Measurements from ENCODE around the gene GATB.

GATB gene

DNA sequence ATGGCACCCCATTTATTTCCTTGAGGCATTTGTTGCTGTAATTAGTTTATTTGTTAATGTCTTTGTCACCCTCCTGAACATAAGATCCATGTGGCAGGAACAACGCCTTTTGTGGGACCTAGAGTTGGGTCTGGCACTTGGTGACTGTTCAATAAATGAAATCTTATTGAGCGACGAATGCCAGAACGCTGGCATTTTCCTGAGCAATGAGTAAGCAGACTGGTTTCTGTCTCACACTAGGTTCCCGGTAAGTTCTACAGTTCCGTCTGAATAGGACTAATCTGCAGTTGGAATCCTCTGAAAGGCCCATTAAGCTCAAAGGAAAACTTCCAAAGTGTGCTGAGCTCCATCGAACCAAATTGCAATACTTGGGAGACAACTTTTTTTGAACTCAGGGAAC is 49.2 kb downstream of the GATB start:
- Mint-ChIP-seq H3K27me3 (no peaks in the 10 kb centered on the region), H3K36me3 (ENCODE audit: low read depth) (peaks cover 57% of the 10 kb centered on the region), H3K9me3 (no peaks in the 10 kb centered on the region), H3K4me1 (ENCODE audit: low read depth) (no peaks in the 10 kb centered on the region), H3K27ac (no peak overlapping the region), H3K4me3 (no peak overlapping the region)
- no peak for DNase-seq

DNA sequence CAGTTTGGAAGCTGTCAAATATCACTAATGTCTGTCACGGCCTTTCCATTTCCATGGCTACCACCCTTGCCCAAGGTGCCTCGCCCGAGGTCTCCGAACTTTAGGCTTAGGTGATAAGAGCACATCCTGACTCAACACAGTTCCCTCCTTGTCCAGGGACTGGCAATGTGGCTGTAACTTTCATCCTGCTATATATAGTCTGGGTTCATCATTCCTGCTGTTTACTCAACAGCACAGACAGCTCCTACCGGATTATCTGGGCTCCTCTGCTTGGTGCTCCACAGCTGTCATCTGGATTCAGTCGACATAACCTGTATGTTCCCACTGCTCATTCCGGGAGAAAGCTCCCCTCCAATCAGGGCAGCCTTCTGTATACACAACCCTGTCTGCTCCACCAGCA is 51.2 kb downstream of the GATB start:
- no peak for DNase-seq
- no peak overlapping the region for H3K27ac Mint-ChIP-seq
- peaks cover 55% of the 10 kb centered on the region for H3K36me3 Mint-ChIP-seq (ENCODE audit: low read depth)
- H3K4me3 Mint-ChIP-seq: no peak overlapping the region
- no peaks in the 10 kb centered on the region for H3K27me3 Mint-ChIP-seq
- H3K9me3 Mint-ChIP-seq: no peaks in the 10 kb centered on the region
- no peaks in the 10 kb centered on the region for H3K4me1 Mint-ChIP-seq (ENCODE audit: low read depth)

DNA sequence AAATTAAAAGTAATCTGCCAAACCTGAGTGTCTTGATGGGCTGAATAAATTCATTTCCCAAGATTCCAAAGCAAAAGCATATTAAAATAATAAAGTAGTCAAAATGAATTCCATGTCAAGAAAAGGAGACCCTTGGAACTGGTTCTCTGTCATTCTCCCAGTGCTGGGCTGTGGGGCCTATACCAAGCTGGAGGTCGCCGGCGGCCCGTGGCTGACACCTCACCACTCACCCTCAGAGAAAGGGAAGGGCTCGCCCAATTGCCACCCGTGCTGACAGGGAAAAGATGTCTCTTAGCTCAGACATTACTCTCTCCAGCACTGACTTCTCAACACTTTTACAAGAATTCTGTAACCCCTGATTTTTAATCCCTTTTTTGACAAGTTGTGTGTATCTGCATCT is 51.7 kb downstream of the GATB start:
- no peaks in the 10 kb centered on the region for H3K27me3 Mint-ChIP-seq
- no peak for DNase-seq
- H3K4me3 Mint-ChIP-seq: no peak overlapping the region
- H3K9me3 Mint-ChIP-seq: no peaks in the 10 kb centered on the region
- H3K36me3 Mint-ChIP-seq (ENCODE audit: low read depth): peaks cover 54% of the 10 kb centered on the region
- no peaks in the 10 kb centered on the region for H3K4me1 Mint-ChIP-seq (ENCODE audit: low read depth)
- H3K27ac Mint-ChIP-seq: no peak overlapping the region

DNA sequence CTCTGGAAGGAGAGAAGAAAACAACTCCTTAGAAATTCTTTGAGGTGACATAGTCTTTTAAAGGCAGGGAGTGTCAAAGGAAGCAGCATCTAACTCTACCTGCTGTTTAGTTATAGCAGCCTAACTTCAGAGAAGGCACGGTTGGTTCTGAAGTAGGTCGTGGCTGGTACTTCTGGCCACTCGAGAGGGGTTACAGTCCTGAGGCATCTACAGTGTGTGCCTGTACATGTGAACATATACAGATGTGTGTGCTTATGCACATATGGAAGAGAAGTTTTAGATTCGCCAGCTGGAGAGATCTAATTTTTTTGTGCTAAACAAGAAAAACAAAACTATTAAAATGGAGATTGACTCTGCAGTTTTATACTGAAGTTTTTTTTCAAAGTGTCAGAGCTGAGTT is 52.7 kb downstream of the GATB start:
- Mint-ChIP-seq H3K4me1 (ENCODE audit: low read depth) (no peaks in the 10 kb centered on the region), H3K27me3 (no peaks in the 10 kb centered on the region), H3K27ac (no peak overlapping the region), H3K9me3 (no peaks in the 10 kb centered on the region), H3K4me3 (no peak overlapping the region), H3K36me3 (ENCODE audit: low read depth) (peaks cover 57% of the 10 kb centered on the region)
- DNase-seq: no peak

- H3K9me3 Mint-ChIP-seq: no peaks in the 10 kb centered on the region
- peaks cover 83% of the 10 kb centered on the region for H3K36me3 Mint-ChIP-seq (ENCODE audit: low read depth)
- peaks cover 13% of the 10 kb centered on the region for H3K4me1 Mint-ChIP-seq (ENCODE audit: low read depth)
- H3K27me3 Mint-ChIP-seq: no peaks in the 10 kb centered on the region
- DNase-seq: no peak
- no peak overlapping the region for H3K27ac Mint-ChIP-seq
- no peak overlapping the region for H3K4me3 Mint-ChIP-seq
Observed at GRCh38 chr4:151703401-151703800, 57.4 kb downstream of the GATB start.

- H3K4me1 Mint-ChIP-seq (ENCODE audit: low read depth): peaks cover 13% of the 10 kb centered on the region
Observed at GRCh38 chr4:151702256-151702655, 58.6 kb downstream of the GATB start.

DNA sequence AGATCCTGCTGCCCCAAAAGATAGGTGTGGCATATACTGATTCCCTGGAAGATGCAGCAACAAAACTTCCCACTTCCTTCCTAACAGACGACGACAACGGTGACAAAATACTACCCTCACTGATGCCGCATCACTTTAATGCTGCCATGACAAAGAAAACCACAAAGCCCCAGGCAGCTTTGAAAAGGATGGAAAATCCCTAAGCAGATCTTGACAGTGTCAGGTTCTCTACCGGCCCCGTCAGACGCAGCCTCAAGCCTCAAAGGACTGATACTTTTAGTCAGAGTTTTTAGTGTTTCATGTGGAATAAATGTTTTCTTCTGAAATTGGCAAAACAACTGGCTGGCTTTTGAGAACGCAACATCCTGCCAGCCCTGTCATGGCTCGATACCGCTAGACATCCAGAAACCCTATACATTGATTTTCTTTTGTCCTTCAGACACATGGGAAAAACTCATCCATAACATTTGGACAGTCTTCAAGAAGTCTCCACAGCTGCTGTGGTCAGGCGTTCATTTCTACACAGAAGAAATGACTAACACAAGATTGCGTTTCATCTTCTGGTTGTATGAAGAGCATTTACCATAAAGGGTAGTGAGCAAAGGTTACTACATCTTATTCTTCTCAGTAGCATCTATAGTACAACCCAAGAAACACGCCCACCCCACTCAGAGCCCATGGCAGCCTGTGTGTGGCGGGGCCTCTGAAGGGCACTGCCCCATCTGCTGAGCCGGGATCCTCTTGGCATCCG is 60.1 kb downstream of the GATB start:
- Mint-ChIP-seq H3K36me3 (ENCODE audit: low read depth) (peaks cover 76% of the 10 kb centered on the region), H3K4me1 (ENCODE audit: low read depth) (peaks cover 13% of the 10 kb centered on the region), H3K27me3 (no peaks in the 10 kb centered on the region), H3K4me3 (no peak overlapping the region), H3K27ac (peak overlapping the region; percentile 80), H3K9me3 (no peaks in the 10 kb centered on the region)
- DNase-seq: no peak

More at GRCh38 chr4:151702256-151702655, 58.6 kb downstream of the GATB start:
- Mint-ChIP-seq H3K27ac (no peak overlapping the region), H3K9me3 (no peaks in the 10 kb centered on the region), H3K4me3 (no peak overlapping the region), H3K27me3 (no peaks in the 10 kb centered on the region), H3K36me3 (ENCODE audit: low read depth) (peaks cover 79% of the 10 kb centered on the region)
- no peak for DNase-seq

GRCh38 chr4:151698213-151698612 is 62.6 kb downstream of the GATB start:
- no peak for DNase-seq
- no peak overlapping the region for H3K27ac Mint-ChIP-seq
- H3K9me3 Mint-ChIP-seq: no peaks in the 10 kb centered on the region
- no peak overlapping the region for H3K4me3 Mint-ChIP-seq
- H3K36me3 Mint-ChIP-seq (ENCODE audit: low read depth): peaks cover 64% of the 10 kb centered on the region
- no peaks in the 10 kb centered on the region for H3K27me3 Mint-ChIP-seq
- peaks cover 13% of the 10 kb centered on the region for H3K4me1 Mint-ChIP-seq (ENCODE audit: low read depth)

DNA sequence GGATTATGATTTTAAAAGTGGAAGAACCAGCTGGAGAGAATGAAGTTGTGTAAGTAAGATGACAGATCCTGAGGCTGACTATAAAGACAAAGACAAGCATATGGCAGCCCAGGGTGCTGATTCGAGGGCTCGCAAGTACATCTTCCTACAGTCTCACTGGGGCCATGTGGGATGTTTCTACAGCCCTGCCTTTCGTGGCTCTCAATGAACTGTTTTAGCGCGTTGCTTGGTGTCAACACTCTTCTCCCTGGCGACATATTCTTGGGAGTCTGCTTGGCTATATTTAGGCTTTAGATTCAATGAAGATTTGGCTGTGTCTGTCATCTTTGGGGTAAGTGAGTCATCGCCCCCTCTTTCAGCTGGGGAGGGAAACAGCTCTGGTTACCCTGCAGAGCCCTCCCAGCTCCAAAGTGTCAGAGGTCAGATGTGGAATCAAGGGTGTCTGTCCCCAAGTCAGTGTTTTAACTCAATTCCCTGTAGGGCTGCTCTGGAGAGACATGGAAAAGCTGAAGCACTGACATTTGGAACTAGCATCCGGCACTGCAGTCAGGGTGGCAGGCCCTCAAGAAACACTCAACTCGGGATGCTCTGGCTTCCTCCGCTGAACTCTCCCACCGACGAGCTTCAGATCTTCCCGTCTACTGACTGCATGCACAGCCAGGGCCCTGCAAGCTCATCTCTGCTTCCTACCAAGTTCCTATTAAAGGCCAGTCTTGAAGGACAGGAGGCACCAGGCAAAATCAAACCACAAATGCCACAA is 65.7 kb downstream of the GATB start:
- no peak overlapping the region for H3K4me3 Mint-ChIP-seq
- H3K4me1 Mint-ChIP-seq (ENCODE audit: low read depth): peaks cover 2% of the 10 kb centered on the region
- DNase-seq: no peak
- no peak overlapping the region for H3K27ac Mint-ChIP-seq
- no peaks in the 10 kb centered on the region for H3K27me3 Mint-ChIP-seq
- peaks cover 42% of the 10 kb centered on the region for H3K36me3 Mint-ChIP-seq (ENCODE audit: low read depth)
- H3K9me3 Mint-ChIP-seq: no peaks in the 10 kb centered on the region

DNA sequence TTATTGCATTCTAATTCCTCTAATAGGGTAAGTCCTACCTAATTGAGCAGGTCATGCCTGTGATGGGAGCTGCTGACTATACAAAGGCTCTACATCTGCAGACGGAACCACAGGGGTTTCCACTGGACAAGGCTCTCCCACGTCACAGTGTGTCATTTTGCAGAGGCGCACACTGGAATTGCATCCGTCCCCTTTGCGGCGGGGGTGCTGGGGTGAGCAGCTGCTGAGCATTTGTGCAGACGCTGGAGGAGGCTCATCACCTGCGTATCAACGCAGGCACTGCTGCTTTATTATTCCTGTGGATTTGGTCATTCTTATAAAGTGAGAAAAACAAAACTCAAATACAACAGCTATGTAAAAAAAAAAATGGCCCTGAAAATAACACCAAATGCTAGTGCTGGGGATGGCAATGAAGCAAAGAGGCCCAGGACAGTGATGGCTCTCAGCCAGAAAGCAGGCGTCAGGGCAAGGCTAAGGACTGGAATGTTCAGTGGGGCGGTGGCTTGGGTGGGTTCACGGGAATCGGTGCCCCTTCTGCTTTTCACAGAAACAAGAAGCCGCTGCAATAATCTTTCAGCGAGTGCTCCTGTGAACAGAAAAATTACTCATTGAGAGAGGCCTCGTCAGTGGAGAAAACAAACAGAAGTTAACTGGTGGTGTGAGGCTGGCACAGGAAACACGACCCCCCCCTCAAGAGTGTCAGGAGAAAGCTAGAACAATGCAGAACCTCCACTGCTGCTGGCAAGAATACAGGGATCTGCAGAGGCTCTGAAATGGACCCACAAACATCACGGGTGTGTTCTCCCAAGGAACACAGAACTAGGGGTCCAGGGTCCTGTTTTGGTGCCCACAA is 67.8 kb downstream of the GATB start:
- no peaks in the 10 kb centered on the region for H3K27me3 Mint-ChIP-seq
- no peak overlapping the region for H3K4me3 Mint-ChIP-seq
- H3K36me3 Mint-ChIP-seq (ENCODE audit: low read depth): peaks cover 36% of the 10 kb centered on the region
- no peaks in the 10 kb centered on the region for H3K9me3 Mint-ChIP-seq
- H3K4me1 Mint-ChIP-seq (ENCODE audit: low read depth): no peaks in the 10 kb centered on the region
- H3K27ac Mint-ChIP-seq: no peak overlapping the region
- DNase-seq: no peak

DNA sequence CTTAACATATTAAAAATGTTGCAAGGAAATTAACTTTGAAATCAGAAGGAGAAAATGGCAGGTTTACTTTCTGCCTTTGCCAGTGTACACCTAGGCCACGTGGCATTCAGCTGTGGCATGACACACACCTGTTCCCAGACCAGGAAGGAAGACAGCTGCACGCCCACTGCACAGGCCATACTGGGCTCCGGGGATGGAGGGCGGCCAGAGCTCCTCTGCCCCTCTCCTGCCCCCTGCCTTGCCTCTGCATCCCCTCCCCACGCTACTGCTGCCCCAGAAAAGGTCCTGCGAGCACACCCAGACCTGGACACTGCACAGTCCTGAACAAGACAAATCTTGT is 68.4 kb downstream of the GATB start:
- Mint-ChIP-seq H3K4me3 (no peak overlapping the region), H3K4me1 (ENCODE audit: low read depth) (no peaks in the 10 kb centered on the region), H3K9me3 (no peaks in the 10 kb centered on the region), H3K27ac (no peak overlapping the region), H3K36me3 (ENCODE audit: low read depth) (peaks cover 40% of the 10 kb centered on the region), H3K27me3 (no peaks in the 10 kb centered on the region)
- no peak for DNase-seq

DNA sequence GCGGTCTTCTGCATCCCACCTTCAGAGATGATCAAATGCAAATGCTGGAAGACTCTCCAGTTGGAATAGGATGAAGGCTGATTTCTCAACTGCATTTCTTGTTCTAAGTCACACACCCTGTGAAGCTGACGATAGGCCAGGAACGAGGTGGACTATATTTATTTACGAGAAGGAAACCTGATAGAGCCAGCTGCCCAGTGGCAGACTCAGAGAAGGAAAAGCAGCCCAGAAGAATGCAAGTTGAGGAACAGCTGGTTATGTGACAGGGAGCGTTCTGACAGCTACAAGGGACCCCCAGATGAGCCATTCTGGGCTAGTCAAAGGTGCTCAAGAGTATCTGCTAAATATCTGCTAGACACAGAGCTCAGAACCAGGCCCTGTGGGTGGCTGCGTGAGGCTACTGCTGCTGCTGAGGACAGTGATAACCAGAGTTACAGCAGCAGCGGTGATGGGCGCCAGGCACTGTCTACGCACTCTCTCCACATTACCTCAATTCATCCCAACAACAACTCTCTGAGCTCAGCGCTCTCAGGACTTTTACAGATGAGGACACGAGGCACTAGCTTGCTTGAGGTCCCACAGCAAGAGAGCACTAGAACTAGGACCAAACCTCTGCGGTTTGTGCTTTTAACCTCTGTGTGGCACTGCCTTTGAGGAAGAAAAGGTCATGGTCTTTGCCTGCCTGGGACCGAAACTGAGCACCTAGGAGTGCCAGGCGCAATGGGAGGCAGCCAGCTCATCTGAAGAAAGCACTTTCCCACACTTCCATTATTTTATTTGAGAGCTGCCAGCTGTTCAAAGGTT is 69.0 kb downstream of the GATB start:
- Mint-ChIP-seq H3K4me3 (no peak overlapping the region), H3K27ac (no peak overlapping the region), H3K36me3 (ENCODE audit: low read depth) (peaks cover 41% of the 10 kb centered on the region), H3K4me1 (ENCODE audit: low read depth) (no peaks in the 10 kb centered on the region), H3K9me3 (no peaks in the 10 kb centered on the region), H3K27me3 (no peaks in the 10 kb centered on the region)
- DNase-seq: no peak

GRCh38 chr4:151690876-151691275 is 69.9 kb downstream of the GATB start:
- H3K27ac Mint-ChIP-seq: no peak overlapping the region
- no peaks in the 10 kb centered on the region for H3K9me3 Mint-ChIP-seq
- peaks cover 39% of the 10 kb centered on the region for H3K36me3 Mint-ChIP-seq (ENCODE audit: low read depth)
- DNase-seq: no peak
- no peak overlapping the region for H3K4me3 Mint-ChIP-seq
- no peaks in the 10 kb centered on the region for H3K27me3 Mint-ChIP-seq
- H3K4me1 Mint-ChIP-seq (ENCODE audit: low read depth): no peaks in the 10 kb centered on the region

- H3K27me3 Mint-ChIP-seq: no peaks in the 10 kb centered on the region
- H3K4me3 Mint-ChIP-seq: no peak overlapping the region
- H3K27ac Mint-ChIP-seq: no peak overlapping the region
- peaks cover 37% of the 10 kb centered on the region for H3K36me3 Mint-ChIP-seq (ENCODE audit: low read depth)
- DNase-seq: no peak
- H3K4me1 Mint-ChIP-seq (ENCODE audit: low read depth): no peaks in the 10 kb centered on the region
- no peaks in the 10 kb centered on the region for H3K9me3 Mint-ChIP-seq
Observed at GRCh38 chr4:151690164-151690870, 70.5 kb downstream of the GATB start.

Measured in activated T-cell treated with anti-CD3 and anti-CD28 coated beads, Interleukin-2, amount 50 U/mL, for 24 hours (primary cell).